HG03521 (cell line): ENCODE measurements around the gene TTC22.

ENCODE experiments used
- ATAC-seq: cut with Tn5 transposase; IDR thresholded peaks from one replicate; pipeline ENCODE4 v1.9.1; 2021; ENCODE audit warnings: mild to moderate bottlenecking, moderate library complexity; ENCODE audit not compliant: unreplicated experiment

TTC22 gene

DNA sequence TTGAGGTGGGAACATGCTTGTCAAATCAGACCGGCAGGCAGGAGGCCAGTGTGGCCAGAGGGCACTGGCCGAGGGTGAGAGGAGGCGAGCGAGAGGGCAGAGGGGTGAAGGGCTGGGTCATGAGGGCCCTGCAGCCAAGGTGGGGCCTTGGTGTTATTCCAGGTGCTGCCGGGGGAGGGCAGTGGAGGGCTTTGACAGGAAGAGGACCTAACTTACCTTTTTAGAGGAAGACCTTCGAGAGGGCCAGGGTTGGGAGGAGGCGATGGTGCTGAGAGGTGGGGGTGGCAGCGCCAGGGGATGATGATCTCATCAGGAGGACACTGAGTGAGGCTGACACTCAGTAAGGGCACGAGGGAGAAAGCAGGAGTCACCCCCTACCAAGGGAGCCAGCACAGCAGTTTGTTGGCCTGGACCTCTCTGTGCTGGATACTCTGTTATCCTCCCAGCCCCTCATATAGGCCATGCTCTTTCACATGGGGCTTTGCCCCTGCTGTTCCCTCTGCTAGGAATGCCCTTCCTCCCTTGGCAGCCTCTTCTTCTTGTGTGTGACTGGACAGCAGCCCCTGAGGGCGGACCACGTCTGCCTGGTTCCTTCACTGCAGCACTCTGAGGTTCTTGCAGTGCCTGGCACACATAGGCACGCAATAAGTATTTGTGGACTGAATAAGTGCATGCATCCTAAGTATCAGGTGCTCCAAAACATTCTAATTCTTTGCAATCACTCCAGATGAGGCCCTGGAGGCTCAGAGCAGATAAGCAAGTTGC is 7.5 kb upstream of the TTC22 start:
- ATAC-seq: no peak

DNA sequence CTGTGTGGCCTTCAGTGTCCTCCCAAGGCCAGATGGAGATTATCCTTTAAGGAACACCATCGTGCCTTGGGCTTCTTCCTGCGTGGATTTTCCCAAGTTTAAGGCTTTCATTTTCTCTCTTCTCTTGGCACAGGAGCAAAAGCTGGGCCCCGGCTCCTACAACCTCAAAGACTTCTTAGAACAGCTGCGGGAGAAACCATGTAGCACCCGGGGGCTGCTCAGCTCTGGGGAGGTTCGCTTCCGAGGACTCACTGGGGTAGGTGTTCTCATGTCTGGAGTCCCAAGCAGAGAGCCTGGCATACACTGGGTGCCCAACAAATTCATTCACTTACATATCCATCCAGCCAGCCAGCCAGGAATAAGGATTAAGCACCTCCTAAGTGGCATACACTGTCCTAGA is 6.6 kb upstream of the TTC22 start:
- no peak for ATAC-seq

DNA sequence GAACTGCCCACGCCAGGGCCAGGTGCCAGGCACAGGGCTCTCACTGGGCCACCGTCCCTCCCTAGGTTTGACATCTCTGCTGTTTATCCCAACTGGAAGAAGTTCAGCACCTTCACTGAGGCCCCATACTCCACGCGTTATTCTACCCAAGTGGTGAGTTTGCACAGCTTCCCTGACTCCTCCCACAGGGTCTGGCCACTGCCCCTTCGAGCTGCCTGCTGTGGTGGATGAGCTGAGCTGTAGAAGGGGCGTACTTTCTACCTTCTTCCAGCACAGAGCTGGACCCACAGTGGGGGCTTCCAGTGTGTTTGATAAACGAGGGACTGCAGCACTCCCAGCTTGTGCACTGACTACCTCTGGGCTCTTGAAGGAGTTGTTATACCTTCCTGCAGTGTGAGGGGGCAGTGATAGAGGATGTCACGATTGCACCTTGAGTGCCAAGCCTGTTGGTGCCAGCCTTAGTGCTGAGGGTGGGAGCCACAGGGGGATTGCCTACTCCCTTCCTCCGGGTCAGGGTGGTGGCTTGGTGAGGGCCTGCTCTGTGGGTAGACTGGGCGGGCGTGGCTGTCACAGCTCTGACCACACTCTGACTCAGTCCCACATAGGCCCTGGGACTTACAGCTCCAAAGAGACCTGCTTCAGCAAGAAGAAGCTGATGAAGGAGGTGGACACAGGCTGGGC is 5.9 kb upstream of the TTC22 start:
- ATAC-seq: no peak

DNA sequence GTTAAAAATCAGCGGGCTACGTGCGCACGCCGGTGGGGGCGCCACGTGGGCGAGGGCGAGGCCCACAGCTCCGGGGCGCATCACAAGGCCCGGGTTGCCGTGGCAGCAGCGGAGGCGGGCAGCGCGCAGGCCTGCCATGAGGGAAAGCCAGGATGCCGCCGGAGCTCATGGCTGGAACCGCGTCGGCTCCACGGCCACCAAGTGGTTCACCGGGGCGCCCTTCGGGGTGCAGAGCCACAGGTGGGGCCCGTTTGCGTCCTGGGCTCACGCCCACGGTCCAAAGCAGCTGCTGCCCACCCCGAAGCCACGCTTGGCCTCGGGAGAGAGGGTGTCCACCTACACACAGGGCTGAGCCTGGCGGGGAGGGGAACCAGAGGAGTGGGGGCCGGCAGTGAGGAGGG is 4.9 kb upstream of the TTC22 start:
- ATAC-seq: no peak

DNA sequence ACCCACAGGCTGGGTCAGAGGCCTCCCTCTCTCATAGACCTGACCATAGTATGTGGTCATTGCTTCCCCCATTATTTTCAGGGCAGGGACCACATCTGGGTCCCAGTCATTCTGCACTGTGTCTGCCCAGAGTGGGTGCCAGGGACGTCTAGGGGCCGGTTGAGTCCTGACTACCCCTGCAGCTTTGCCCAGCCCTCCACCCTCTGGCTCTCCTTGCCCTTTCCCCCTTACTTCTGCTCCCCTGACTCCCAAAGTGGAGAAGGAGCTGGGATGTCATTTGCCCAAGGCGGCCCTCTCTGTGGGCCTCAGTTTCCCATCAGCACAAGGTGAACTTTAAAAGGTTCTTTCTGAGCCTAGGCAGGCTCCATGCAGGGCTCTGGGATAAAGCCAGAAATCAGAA is 4.3 kb upstream of the TTC22 start:
- ATAC-seq: no peak

DNA sequence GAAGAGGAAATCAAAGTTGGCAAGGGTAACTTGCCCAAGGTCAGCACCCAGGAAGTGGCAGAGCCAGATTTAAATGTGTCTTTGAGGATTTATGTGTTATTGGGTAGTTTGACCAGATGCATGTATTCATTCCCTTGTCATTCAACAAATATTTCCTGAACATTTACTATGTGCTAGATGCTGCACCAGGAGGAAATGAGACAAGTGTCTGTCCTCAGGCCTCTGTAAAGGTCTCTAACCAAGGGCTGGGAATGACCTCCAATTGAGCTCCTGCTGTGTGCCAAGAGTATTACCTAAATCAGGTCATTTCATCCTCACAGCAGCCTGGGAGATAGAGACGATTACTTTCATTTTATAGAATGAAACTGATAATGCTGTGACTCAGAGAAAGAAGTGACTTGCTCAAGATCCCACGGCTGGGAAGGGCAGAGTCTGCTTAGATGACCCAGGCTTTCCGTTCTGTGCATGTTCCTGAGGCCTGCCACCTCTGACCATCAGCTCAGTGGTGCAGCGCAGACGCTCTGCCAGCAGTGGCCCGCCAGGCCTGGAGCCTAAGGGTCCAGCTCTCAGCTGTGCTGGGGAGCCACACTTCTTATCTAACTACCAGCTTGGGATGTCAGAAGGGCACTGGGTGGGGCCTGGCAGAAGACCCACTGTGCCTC is 3.5 kb upstream of the TTC22 start:
- ATAC-seq: no peak

DNA sequence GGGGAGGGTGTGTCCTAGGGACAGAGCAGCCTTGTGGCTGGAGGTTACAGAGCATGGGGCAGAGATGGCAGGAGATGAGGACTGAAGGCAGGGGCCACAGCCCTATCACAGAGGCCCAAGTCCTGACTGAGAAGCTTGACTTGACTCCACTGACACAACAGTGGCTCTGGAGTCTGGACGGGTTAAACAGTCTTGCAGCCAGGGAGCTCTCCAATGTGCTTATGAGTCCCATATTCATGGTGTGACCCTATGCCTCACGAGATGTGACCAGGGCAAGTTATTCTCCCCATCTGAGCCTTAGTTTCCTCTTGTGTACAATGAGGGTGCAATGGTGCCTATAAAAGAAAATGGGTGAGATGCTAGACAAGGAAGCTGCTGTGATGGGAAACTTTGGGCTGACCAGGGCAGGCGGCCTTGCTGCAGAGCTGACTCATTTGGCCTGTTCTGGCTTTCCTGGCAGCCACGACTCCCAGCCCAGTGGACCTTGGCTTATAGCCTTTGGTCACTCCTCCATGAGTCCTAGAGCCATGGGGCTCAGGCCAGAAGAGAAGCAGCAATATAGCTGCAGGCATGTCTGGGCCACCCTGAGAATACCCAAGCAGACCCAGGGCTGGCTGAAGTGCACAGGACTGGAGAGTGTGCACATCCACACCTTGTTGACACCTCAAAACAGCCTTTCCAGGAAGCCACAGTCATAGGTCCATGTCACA is 2.8 kb upstream of the TTC22 start:
- ATAC-seq: no peak

DNA sequence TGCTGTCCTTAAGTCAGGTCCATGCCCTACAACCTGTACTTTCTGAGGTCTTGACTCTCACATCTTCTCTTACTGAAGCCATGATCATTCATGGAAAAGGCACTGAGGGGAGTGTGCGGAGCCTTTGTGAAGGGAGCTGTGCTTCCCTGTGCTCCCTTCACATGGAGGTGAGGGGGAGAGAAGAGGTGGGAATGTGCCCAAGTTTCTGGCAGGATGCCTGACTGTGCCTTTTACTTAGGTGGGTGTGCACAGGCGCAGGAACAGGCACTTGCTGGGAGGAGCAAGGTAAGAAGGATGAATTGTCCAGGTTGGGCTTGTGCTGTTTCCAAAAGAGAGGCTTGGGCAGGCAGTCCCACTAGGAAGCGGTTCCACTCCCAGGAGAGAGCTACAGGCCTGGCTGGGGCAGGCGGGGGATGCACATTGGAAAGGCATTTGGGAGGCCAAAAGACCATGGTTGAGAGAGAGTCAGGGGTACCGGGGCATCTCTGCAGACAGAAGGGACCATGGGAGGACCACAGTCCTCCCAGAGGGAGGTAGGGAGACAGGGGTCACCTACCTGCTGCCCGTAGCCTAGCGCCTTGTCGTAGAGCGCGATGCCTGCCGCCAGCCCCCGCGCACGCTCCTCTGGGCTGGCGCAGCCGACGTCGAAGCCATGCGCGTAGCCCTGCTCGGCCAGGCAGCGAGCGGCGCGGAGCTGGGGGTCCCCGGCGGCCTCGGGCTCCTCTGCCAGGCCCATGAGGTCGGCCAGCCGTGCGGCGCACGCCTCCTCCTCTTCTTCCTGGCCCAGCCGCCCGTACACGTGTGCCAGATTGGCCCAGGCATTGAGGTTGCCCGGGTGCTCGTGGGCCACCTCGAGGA is 853 bp downstream of the TTC22 start:
- no peak for ATAC-seq

DNA sequence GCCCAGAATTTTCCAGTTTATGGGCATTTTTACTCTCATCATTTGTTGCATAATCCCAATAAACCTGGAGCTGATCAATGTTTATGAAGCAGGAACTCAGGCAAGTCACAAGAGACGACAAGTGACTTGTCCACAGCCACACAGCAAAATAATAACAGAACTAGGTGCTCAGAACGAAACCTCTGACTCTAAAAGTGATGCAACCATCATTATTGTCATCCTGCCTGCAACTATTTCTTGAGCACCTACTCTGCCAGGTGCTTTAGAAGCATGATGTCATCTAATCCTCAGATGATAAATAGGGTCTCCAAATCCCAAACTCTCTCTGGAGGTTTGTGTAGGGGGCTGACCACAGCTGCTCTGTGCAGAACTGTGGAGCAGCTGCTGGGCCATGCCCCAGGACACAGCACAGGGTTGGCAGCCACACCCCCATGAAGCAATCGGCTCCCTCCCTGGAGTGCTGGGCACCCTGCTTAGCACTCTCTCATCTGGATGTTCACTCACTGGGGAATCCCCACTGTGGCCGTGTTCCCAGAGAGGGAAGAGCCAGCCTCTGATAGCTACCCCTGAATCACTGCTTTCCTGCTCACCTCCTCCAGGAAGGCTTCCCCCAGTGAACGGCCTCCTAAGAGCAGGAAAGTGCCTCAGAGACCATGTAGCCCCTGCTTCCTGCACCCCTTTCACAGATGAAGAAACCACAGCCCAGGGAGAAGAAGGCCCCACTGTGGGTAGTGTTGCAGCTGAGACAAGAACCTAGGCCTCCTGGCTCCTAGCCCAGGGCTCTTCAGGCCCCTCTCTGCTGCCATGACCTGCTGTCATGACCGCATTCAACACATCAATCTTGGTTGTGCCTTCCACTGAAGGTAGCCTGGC is 2.1 kb downstream of the TTC22 start:
- no peak for ATAC-seq

DNA sequence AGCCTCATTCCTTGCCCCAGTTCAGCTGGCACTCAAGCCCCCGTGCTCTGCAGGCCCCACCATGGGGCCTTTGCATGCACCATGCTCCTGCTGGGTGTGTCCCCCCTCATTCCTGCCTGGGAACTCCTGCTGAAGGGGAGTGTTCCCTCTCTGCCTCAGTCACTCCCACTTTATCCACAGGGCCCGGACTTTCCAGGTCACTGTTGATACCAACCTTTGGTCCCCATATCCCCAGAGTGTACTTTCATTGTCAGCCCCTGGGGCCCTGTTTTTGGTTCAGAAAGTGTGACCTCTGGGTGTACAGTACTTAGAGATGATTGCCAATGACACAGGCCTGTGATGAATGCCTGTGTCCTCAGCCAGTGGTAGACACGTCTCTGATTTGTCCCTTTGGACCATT is 2.9 kb downstream of the TTC22 start:
- ATAC-seq: no peak

DNA sequence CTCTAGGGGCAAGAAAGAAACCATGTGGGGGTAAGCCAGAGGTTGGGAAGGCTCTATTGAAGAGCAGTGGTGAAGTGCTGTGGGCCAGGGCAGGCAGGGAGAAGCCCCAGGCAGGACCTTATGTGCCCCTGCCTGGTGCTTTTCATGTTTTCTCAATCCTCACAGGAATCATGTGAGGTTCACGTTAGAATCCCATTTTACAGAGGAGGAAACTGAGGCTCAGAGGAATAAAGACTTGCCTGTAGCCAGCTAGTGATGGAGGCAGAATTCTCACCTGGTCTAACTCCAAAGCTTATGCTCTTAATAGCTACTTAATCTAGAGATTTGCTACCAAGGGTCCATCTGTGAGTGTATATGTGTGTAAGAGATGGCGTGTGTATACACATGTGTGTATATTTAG is 4.2 kb downstream of the TTC22 start:
- ATAC-seq: no peak

DNA sequence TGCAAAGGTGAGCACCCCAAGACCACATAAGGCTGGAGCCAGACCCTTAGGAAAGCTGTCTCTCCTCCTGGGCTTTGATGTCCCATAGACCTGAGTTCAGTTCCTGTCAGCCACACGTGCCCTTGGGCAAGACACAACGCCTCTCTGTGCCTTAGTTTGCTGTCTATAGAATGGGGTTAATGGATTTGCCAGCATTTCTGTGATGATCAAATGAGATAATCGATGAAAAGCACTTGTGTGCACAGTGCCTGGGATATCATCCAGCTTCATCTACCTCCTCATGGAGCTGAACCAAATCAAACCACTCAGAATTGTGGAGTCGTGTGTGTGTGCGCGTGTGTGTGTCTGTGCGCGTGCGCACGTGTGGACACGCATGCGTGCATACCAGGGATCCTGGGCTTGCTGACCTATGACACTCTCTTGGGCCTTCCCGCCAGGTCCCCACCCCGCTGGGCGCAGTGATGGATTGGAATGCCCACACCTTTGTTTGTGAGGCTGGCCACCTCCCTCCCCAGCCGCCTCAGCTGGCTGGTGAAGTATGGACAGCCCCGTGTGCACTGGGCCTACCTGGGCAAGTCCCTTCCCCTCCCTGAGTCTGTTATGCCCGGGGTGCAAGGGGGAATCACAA is 5.2 kb downstream of the TTC22 start:
- ATAC-seq: no peak

DNA sequence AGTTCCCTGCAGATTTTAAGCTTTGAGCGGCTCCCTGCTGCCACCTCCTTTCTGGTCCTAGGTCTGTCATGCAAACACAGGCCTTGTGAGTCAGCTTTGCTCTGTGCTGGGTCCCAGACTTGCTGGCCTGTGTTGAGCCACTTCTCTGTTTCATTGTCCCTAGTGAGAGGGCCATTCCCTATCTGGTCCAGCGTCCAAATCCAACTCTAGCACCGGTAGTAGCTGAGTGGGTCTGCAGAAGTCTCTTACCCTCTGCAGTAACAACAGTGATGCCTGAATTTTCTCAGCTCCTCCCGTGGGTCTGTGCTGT is 5.8 kb downstream of the TTC22 start:
- no peak for ATAC-seq

DNA sequence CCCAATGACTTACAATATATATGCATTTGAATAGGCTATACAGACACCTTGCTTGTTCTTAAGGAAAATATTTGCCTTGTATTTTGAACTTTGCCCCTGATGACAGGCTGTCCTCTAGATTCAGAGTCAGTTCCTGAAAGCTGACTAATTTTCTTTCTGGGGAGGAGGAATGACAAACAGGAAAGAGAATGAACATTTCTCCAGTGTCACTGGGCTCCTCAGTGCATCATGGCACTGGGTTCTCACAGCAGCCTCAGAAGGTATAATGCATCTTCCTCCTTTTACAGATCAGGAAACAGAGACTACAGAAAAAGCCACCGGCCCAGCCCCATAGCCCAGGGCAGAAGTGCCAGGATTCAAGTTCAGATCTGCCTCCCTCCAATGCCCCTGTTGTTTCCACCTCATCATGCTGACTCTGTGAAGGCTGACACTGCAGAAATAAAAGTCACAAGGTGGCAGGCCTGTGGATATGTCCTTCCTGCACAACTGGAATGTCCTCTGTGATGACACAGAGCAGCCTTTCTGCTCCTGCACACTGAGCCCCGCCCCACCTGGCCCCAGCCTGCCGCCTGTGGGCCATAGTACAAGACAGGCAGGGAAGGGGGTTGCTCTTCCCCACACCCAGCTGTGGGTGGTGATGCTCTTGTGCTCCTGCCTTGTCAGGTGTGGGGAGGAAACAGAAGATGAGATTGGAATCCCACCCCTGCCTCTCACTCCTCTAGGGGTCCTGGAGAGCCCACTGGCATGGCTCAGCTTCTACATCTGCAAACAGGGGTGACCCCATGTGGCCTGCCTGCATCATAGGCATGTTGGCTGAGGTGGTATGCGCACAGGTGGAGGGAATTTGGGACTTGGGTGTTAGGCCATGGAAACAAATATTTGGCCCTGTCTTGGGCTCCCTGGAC is 6.4 kb downstream of the TTC22 start:
- no peak for ATAC-seq

DNA sequence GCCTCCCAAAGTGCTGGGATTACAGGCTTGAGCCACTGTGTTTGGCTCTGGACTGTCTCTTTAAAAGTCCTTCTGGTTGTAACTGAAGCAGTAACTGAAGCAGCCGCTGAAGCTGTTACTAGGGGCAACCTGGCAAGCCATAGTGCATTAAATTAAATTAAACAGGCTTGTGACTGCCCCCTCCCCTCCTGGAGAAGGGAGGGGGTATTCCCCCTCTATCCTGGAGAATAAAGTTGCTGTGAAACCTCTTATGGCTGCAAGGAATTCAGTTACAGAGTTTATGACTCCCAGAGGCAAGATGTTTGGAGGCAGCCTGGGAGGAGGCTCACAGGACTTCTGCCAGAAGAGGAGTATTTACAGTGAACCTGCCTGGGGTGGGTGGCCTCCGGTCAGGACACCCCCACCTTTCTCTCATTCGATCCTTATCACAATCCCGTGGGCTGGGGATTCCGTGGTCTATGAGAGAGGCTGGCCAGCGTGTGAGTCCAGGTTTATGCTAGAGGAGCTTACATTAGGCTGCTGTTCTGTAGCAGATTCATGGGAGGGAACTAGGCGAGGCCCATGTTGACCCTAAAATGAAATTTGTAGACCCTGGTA is 8.3 kb downstream of the TTC22 start:
- no peak for ATAC-seq

DNA sequence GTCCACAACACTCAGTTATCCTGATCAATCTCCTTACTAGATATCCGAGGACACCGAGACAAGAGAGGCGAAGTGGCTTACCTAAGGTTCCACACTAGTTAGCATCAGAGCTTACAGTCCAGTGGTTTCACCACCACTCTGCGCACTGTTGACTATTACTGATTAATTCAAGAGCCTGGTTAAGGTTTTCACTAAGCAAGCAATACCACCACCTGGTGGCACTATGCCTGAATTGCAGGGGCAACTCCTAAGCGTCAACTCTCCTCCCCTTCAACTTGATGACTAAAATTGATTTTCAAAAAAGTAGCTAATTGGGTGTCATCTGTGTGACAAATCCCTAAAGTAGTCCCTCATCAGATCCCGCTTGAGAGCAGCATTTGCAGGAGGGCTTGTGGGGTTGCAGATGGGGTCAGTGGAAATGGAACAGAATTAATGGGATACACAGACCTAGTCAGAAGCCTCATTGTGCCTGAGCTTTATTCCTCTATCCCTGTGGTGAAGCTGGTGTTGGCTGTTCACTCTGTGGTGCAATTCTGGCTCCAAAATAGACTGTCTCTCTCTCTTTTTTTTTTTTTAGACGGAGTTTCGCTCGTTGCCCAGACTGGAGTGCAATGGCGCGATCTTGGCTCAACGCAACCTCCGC is 9.1 kb downstream of the TTC22 start:
- no peak for ATAC-seq

DNA sequence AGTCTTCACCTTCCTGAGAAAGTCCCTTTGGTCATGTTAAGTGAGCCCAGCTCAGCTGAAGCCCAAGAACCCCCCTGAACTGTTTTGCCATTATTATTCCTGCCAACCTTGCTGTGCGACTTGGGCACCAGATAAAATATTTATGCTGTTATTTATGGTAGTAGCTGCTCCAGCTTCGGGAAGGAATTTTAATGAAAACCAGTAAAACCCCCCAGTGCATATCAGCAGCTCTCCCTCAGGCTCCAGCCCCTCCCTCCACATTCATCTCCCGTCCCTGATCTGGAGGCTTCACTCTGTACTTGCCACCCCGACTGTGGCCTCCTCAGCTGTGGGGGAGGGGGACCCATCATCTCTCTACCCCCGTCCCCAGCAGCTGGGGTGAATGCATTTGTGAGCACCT is 12.7 kb downstream of the TTC22 start:
- no peak for ATAC-seq

DNA sequence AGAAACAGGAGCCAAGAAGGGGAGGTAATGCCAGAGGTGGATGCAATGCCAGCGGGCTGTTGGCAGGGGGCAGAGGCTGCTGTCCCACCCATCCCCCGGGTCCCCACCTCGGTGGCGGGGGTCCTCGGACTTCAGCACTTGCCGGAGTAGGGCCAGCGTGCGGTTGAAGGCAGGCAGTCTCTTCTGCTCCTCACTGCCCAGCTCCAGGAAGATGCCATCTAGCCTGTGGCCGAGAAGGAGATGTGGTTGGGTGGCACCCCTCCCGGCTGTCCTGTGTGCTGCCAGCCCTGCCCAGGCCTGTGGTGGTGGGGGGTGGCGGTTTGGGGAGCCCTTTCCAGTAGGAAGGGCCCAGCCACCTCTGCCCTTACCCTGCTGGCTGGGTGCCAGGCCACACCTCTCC is 13.5 kb downstream of the TTC22 start:
- no peak for ATAC-seq
